NOMO-1 treated with dmso at 0.1 percent for 144 hours (cell line): ENCODE results near the gene CARD14.
"Not testable (repeated sequence)": the region's sequence is repeated elsewhere in the genome, so short reads cannot be mapped to it uniquely, and the experiment has no call there.

Source experiments
- DNase-seq: peaks from one replicate; lab custom pipeline; 2025; ENCODE audit not compliant: unreplicated experiment; lab: John Stamatoyannopoulos, UW

The CARD14 gene

DNA sequence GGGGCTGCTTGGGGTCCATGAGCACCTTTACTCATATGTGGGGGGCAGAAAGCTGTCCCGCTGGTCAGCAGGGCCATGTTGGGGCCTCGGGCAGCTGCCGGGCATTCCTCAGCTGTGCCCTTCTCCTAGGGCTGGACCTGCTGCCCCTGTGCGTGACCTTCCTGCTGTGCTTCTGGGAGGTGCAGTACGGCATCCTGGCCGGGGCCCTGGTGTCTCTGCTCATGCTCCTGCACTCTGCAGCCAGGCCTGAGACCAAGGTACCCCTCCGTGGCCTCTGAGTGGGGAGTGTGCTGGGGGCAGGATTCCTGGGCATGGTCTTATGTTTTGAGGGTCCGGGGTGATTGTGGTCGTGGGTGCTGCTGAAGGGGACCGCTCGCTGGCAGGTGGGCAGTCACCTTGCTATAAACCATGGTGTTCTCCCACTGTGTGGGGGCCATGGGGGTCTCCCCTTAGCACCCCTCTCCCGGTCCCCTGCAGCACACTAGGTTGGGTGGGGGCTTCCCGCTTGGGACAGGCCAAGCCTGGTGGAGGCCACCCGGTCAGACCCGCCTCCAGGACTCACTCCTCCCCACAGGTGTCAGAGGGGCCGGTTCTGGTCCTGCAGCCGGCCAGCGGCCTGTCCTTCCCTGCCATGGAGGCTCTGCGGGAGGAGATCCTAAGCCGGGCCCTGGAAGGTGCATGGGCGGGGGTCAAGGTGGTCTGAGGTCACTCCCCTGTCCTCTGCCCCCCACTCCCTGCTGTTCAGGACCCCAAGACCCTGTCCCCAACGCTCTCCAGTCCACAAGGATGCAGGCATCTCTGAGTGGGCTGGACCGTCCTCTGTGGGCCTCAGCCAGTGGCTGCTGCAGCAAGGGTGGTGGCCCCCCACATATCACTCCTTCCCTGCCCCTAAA lies 78.4 kb downstream of the CARD14 start:
- DNase-seq, result no peak

DNA sequence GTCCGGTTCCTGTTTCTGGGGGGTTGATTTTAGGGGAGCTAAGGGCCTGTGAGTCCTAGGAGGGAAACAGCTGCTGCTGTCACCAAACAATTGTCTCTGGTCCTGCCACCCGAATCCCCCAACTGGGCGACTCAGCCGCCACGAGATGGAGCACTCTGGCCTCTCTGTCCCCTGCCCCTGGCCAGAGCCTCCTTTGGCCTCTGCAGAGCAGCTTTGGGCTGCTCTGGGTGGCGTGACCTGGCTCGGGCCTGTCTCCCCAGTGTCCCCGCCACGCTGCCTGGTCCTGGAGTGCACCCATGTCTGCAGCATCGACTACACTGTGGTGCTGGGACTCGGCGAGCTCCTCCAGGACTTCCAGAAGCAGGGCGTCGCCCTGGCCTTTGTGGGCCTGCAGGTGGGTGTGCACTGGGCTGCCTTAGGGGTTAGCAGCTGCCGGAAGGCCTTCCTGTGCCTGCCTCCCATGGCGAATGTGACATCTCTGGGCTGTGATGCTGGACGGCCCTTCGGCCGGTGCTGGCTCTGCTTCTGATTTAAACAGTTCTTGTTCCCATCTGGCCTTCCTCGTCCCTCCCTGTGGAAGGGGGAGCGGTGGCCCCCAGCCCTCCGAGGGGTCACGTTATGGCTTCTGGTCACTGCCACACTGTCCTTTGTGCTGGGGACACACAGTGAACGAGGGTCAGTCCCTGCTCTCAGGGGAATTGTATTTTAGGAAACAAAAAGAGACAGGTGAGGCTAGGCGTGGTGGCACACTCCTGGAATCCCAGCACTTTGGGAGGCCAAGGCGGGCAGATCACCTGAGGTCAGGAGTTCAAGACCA lies 79.3 kb downstream of the CARD14 start:
- no peak for DNase-seq

DNA sequence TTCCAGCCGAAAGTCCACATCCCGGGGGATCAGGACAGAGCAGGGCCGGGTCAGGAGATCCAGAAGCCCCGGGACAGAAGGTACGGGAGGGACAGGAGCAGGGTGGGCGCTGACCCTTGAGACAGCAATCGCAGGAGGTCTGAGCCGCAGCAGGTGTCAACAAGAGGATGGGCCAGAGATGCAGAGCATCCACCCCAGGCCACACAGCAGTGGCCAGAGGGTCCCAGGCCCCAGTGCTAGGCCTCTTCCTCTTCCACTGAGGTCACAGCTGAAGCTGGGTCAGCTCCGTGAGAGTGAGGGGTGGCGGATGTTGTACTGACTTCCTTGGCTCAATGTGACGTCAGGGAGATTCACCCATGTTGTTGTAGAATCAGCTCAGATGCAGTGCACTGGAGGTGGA lies 82.1 kb downstream of the CARD14 start:
- DNase-seq, result no peak

DNA sequence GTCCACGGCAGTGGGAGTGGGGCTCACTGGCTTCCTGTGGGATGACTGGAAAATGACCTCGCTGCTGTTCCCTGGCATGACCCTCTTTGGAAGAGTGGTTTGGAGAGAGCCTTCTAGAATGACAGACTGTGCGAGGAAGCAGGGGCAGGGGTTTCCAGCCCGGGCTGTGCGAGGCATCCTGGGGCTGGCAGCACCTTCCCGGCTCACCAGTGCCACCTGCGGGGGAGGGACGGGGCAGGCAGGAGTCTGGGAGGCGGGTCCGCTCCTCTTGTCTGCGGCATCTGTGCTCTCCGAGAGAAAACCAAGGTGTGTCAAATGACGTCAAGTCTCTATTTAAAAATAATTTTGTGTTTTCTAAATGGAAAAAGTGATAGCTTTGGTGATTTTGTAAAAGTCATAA lies 83.0 kb downstream of the CARD14 start:
- peak; percentile 25 for DNase-seq

DNA sequence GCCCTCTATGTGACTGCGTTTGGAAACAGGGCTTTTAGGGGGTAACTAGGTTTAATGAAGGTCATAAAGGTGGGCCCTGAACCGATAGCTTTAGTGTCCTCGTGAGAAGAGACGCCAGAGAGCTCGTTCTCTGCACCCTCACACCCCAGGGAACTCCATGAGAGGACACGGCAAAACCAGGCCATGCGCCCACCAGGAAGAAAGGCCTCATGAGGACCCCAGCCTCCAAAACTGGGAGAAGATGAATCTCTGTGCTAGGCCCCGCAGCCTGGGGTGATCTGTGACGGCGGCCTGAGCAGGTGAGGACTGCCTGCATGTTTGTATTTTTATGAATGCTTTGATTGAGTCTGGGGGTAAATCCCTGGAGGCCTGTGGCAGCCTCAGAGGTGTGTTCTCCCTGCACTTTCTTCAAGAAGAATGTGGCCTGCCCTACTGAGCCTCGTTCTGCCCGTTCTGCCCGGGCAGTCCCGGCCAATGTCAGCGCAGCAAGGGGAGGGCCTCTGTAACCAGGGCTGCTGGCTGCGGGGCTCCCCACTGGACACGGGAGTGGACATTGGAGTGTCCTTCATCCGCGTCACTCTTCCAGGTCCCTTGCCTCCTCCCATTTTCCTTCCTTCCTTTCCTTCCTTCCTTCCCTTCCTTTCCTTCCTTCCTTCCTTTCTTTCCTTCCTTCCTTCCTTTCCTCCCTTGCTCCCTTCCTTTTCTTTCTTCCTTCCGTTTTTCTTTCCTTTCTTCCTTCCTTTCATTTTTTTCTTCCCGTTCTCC lies 84.0 kb downstream of the CARD14 start:
- DNase-seq, result no peak

DNA sequence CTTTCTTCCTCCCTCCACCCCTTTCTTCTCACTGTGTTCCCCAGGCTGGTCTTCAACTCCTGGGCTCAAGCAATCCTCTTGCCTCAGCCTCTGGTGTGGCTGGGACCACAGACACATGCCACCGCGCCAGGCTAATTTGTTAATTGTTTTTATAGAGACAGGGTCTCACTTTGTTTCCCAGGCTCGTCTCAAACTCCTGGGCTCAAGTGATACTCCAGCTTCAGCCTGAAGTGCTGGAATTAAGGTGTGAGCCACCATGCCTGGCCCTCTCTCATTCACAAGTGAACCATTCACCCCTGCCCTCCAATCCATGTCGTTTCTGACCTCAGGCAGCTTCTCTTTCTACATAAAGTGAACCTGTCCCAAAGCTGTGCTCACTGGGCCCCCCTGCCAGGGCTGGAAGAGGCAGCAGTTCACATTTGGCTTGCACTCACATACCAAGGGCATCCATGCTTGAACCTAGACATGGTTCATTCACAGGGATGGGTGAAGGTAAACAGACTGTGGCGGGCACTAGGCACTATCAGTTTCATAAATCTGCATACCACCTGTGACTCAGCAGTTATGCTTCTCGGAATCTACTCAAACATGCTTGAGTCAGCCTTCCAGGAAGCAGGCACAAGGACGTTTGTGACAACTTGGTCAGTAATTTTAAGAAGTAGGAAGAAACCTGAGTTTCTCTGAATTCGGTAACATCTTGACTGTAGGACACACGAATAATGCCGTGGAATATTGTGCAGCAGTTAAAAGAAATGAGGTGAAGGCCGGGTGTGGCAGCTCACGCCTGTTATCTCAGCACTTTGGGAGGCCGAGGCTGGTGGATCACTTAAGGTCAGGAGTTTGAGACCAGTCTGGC lies 84.8 kb downstream of the CARD14 start:
- peak; percentile 56 for DNase-seq

DNA sequence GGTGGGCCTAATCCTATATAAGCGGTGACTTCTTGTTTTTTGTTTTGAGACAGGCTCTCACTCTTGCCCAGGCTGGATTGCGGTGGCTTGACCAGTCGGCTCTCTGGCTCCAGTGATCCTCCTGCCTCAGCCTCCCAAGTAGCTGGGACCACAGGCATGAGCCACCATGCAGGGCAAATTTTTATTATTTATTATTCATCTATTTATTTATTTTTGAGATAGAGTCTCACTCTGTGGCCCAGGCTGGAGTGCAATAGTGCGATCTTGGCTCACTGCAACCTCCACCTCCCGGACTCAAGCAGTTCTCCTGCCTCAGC lies 86.2 kb downstream of the CARD14 start:
- DNase-seq, result no peak

DNA sequence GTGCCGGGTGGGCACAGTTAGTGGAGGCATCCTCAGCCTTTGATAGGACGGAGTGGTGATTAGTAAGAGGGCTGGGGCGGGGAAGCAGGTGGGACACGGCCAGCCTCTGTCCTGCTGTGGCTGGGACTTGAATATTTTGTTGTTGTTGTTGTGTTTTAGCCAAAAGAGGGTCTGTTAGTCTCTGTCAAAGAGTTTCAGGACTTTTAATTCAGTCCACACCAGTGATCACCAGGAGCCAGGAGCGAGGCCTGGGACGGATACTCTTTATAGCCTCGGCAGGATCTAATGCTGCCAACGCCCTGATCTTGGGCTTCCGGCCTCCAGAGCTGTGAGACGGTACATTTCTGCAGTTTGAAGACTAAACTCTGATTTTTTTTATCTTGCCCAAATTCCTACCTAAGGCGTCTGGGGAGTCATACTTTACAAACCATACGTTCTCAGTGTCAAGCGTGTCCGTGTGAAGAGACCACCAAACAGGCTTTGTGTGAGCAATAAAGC lies 87.9 kb downstream of the CARD14 start:
- DNase-seq, result no peak

DNA sequence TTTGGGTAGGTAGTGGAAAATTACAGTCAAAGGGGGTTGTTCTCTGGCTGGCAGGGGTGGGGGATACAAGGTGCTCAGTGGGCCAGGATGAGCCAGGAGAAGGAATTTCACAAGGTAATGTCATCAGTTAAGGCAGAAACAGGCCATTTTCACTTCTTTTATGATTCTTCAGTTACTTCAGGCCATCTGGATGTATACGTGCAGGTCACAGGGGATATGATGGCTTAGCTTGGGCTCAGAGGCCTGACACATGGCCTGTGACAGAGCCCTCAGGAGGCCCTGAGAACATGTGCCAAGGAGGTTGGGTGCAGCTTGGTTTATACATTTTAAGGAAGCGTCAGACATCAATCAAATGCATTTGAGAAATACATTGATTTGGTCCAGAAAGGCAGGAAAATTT lies 88.5 kb downstream of the CARD14 start:
- not testable (repeated sequence) for DNase-seq
